Effector memory CD4-positive, alpha-beta T cell (primary cell): ENCODE measurements around the gene TMBIM6.
"Not testable (repeated sequence)": the region's sequence is repeated elsewhere in the genome, so short reads cannot be mapped to it uniquely, and the experiment has no call there.

Experiments used
- DNase-seq, 3 donors: peaks; one replicate each; pipeline ENCODE4 v3.0.0-alpha.2; 2020
- H3K27ac ChIP-seq: 2 replicates; pipeline ENCODE4 v1.7.0; 2013; ENCODE audit warnings: mild to moderate bottlenecking, low read length, moderate library complexity; ENCODE audit not compliant: insufficient read depth, poor library complexity, severe bottlenecking
- H3K27me3 ChIP-seq: replicated peaks from 2 replicates; pipeline ENCODE4 v1.7.0; 2013; ENCODE audit warnings: mild to moderate bottlenecking, low read length; ENCODE audit not compliant: insufficient read depth, control insufficient read depth, poor library complexity, severe bottlenecking
- H3K36me3 ChIP-seq: 2 replicates; pipeline ENCODE4 v1.7.0; 2013; ENCODE audit warnings: mild to moderate bottlenecking, low read length, moderate library complexity; ENCODE audit not compliant: control insufficient read depth, insufficient read depth
- H3K4me1 ChIP-seq: 2 replicates; pipeline ENCODE4 v1.7.0; 2013; ENCODE audit warnings: low read length, mild to moderate bottlenecking; ENCODE audit not compliant: control insufficient read depth, insufficient read depth, poor library complexity, severe bottlenecking
- H3K4me3 ChIP-seq: 2 replicates; pipeline ENCODE4 v1.7.0; 2013; ENCODE audit warnings: low read length, low read depth, mild to moderate bottlenecking; ENCODE audit not compliant: insufficient read depth, poor library complexity, severe bottlenecking
- H3K9me3 ChIP-seq: 2 replicates; pipeline ENCODE4 v1.7.0; 2013; ENCODE audit warnings: mild to moderate bottlenecking, low read length, moderate library complexity; ENCODE audit not compliant: control insufficient read depth

TMBIM6 gene

DNA sequence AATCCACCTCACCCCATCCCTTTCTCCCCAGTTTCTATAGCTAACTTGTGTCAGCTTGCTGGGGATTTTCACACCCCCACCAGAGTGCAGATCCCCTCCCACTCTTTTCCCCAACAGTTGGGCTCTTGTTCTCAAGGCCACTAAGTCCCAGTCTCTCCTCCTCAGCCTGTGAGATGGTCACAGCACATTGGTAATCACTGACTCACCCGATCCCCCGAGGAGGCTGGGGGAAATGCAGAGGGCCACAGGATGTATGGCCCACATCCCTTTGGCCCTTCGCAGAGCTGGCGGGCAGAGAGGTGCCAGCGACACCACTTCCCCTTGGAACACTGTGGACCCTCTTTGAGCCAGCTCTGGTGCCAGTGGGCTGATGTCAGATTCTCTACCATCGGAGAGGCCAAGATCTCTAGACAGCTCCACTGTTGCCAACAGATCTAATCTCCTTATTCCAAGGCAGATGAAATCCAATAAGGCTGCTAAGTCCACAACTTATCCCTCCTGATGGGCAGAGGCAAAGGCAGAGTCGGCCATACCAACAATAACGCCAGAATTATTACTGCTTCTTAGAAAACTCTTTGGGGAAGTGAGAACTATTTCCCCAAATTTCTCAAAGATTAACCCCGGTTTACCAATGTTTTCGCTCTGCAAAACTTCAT is 35.8 kb upstream of the TMBIM6 start:
- H3K27ac ChIP-seq = no peak overlapping the region
- no peak for DNase-seq
- H3K36me3 ChIP-seq = no peaks in the 10 kb centered on the region
- peak overlapping the region; percentile 94 for H3K4me3 ChIP-seq
- H3K27me3 ChIP-seq = no peaks in the 10 kb centered on the region
- H3K4me1 ChIP-seq = peaks cover 28% of the 10 kb centered on the region
- no peaks in the 10 kb centered on the region for H3K9me3 ChIP-seq

DNA sequence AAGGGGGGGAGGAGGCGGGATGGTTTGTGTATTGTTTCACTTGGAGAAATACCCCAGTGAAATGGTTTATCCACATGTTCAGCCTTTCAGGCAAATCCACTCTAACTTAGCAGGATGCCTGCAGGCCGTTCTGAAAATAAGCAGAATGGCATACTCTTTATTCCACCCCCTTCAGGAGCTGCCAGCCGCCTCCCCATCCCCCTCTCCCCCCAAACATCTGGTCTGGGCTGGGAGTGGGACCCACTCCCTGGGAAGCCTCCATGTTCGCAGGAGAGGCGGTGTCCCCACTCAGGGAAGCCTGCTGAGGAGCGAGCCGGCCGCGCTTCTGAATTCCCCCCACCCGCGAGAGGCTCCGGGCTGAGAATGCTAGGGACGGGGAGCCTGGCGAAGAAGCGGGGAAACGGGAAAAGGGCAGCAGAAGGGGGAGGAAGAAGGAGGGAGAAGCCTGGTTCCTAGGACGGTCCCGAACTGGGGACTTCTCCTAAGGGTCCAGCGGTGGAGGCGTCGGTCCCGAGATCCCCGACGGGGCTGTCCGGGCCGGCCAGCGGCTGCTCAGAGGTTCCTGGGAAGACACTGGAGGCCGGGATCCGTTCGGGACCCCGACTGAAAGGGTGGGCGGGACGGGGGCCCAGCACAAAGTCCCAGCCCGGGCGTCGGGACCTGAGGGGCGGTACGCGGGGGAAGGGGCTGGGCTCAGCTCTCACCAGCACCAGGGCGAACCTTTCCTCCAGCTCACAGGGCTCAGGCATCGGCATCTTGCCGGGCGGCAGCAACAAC is 34.8 kb upstream of the TMBIM6 start:
- DNase-seq = no peak
- peaks cover 28% of the 10 kb centered on the region for H3K4me1 ChIP-seq
- no peaks in the 10 kb centered on the region for H3K9me3 ChIP-seq
- no peaks in the 10 kb centered on the region for H3K27me3 ChIP-seq
- H3K36me3 ChIP-seq = no peaks in the 10 kb centered on the region
- peak overlapping the region; percentile 94 for H3K4me3 ChIP-seq
- H3K27ac ChIP-seq = peak overlapping the region; percentile 85

DNA sequence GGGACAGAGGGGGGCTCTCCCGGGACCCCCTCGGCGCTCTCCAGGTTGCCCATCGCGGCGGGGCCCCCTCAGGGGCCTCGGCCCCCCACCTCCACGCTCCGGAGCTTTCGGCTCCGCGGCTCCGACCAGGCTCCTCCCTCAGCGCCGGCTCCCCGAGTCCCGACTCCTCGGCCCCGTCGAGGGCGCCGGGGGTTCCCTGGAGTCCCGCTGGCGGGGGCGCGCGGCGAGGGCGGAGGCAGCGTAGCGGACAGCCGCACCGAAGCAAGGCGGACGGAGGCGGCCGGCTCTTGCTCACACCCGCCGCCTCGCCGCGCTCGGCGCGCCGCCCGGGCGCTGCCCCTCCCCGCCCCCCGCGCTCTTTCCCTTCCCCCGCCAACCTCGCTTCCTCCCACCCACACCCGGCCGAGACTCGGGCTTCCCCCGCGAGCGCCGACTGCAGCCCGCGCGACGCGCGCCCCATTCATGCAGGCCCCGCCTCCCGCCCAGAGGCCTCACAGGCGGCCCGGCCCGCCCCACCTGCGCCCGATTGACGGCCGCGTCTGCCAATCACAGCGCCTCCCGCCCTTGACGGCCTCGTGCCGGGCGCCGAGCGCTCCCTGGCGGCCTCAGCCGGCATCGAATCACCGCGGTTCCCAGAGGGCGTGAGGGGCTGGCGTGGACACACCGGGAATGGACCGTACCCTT is 34.1 kb upstream of the TMBIM6 start, which contains the start of gene FMNL3:
Gene FMNL3 (minus strand): TSS at position 278 of the 684 bp plus-strand sequence. CDS start 225 bp downstream, at position 53.
- peak; percentile 96 to 97 (median 96) for DNase-seq
- Histone ChIP-seq H3K36me3 (no peaks in the 10 kb centered on the region), H3K27me3 (no peaks in the 10 kb centered on the region), H3K27ac (peak within 1 kb of the TSS; percentile 85), H3K4me3 (peak within 1 kb of the TSS; percentile 94), H3K9me3 (no peaks in the 10 kb centered on the region), H3K4me1 (peaks cover 28% of the 10 kb centered on the region)

DNA sequence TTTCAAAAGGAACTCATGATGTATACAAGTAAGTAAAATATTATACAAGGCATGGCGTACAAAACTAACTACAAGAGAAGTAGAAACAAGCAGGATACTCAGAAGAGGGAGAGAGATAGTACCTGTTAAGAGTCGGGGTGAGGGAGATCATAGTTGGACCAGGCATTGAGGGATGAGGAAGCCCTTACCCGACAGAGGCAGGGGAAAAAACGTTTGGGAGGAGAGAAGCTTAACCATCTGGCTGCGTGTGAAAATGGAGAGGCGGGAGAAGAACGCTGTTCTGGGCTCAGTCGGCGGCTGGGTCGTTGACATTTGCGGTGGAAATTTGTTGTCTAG is 33.6 kb upstream of the TMBIM6 start:
- Histone ChIP-seq H3K36me3 (no peaks in the 10 kb centered on the region), H3K4me1 (peaks cover 28% of the 10 kb centered on the region), H3K27me3 (no peaks in the 10 kb centered on the region), H3K9me3 (no peaks in the 10 kb centered on the region), H3K4me3 (peak overlapping the region; percentile 1), H3K27ac (no peak overlapping the region)
- no peak for DNase-seq

DNA sequence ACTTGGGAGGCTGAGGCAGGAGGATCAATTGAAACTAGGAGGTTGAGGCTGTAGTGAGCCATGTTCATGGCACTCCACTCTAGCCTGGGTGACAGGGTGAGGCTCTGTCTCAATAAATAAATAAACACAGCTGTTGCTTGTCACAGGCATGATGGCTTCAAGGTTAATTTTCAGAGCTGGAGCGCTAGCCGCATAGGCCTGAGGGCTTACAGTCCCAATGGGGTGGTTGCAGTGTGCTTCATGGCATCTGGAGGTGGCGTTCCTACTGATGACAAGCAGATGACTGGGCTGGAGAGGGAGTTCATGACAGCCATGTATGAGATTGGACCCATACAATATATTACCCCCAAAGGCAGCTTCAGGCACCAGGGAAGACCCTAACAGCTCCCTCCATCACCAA is 32.5 kb upstream of the TMBIM6 start:
- no peaks in the 10 kb centered on the region for H3K27me3 ChIP-seq
- H3K4me1 ChIP-seq = peaks cover 23% of the 10 kb centered on the region
- DNase-seq = no peak
- H3K9me3 ChIP-seq = no peaks in the 10 kb centered on the region
- H3K36me3 ChIP-seq = no peaks in the 10 kb centered on the region
- H3K27ac ChIP-seq = no peak overlapping the region
- no peak overlapping the region for H3K4me3 ChIP-seq

DNA sequence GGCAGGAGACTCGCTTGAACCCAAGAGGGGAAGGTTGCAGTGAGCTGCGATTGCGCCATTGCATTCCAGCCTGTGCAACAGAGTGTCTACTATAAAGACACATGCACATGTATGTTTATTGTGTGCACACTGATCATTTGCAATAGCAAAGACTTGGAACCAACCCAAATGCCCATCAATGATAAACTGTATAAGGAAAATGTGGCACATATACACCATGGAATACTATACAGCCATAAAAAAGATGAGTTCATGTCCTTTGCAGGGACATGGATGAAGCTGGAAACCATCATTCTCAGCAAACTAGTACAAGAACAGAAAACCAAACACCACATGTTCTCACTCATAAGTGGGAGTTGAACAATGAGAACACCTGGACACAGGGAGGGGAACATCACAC is 27.4 kb upstream of the TMBIM6 start:
- not testable (repeated sequence) for H3K9me3 ChIP-seq, DNase-seq, H3K27ac ChIP-seq, H3K36me3 ChIP-seq, H3K4me3 ChIP-seq, H3K27me3 ChIP-seq, H3K4me1 ChIP-seq

DNA sequence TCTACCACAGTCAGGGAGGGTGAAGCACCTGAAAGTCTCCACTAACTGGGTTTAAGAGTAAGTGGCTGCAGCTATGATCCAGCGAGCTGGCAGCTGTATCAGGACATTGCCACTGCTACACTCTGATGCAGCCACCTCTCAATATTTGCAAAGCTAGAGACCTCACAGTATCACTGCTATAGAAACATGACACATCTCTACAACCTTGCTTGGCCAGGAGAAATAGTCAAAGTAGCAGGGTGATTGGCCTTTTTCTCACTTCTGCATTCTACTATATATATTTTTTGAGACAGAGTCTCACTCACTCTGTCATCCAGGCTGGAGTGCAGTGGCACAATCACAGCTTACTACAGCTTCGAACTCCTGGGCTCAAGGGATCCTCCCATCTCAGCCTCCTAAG is 24.8 kb upstream of the TMBIM6 start:
- no peak overlapping the region for H3K27ac ChIP-seq
- no peaks in the 10 kb centered on the region for H3K27me3 ChIP-seq

DNA sequence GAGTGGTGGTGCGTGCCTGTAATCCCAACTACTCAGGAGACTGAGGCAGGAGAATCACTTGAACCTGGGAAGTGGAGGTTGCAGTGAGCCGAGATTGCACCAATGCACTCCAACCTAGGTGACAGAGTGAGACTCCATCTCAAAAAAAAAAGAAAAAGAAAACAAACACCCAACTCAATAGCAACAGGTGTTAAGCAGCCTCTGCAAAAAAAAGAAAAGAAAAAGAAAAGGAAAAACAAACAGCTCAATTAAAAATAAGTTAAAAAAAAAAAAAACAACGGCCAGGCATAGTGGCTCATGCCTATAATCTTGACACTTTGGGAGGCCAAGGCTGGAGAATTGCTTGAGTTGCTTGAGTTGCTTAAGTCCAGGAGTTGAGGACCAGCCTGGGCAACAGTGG is 23.6 kb upstream of the TMBIM6 start:
- not testable (repeated sequence) for H3K4me3 ChIP-seq, H3K4me1 ChIP-seq, H3K27ac ChIP-seq, H3K36me3 ChIP-seq, DNase-seq, H3K9me3 ChIP-seq, H3K27me3 ChIP-seq

More for the DNA sequence above, 24.8 kb upstream of the TMBIM6 start:
- Histone ChIP-seq H3K4me3 (no peak overlapping the region), H3K36me3 (no peaks in the 10 kb centered on the region), H3K4me1 (no peaks in the 10 kb centered on the region), H3K9me3 (no peaks in the 10 kb centered on the region)
- no peak for DNase-seq

DNA sequence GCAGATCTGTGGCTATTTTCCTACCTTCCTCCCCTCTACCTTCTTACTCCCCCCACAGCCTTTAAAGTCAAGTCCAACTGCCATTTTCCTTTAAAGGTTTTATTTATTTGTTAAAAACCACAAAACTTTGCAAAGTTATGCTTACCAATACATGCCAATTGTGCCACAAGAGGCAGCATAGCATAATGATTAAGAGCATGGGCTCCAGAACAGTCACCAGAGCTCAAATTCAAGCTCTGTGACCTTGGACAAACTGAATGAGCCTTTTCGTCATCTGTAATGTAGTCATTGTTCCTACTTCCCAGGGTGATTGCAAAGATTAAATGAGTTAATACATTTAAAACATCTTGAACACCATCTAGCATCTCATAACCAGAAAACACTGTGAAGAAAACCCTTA is 21.1 kb upstream of the TMBIM6 start:
- no peak overlapping the region for H3K4me3 ChIP-seq
- DNase-seq = no peak
- no peaks in the 10 kb centered on the region for H3K4me1 ChIP-seq
- no peaks in the 10 kb centered on the region for H3K36me3 ChIP-seq
- no peaks in the 10 kb centered on the region for H3K9me3 ChIP-seq
- no peak overlapping the region for H3K27ac ChIP-seq
- no peaks in the 10 kb centered on the region for H3K27me3 ChIP-seq

DNA sequence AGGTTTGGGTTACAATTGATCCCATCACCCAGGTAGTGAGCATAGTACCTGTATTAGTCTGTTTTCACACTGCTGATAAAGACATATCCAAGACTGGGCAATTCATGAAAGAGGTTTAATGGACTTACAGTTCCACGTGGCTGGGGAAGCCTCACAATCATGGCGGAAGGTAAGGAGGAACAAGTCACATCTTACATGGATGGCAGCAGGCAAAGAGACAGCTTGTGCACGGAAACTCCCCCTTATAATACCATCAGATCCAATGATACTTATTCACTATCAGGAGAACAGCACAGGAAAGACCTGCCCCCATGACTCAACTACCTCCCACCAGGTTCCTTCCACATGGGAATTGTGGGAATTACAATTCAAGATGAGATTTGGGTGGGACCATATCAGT is 20.0 kb upstream of the TMBIM6 start:
- not testable (repeated sequence) for H3K27me3 ChIP-seq

More for the DNA sequence above, 20.0 kb upstream of the TMBIM6 start:
- not testable (repeated sequence) for H3K9me3 ChIP-seq, DNase-seq, H3K27ac ChIP-seq, H3K4me3 ChIP-seq, H3K4me1 ChIP-seq, H3K36me3 ChIP-seq
